ENCODE measurements around the gene CKAP2L. TPM values are rescaled to one million over a fixed set of nuclear protein-coding genes. Genes with fewer than 3 reads are reported as not detected.

CKAP2L gene
- total and polyA plus RNA-seq, 9 of the 15 experiments (the other 6 are each of a cell fraction or from before 2014, with no cell fraction given), result 10.4 to 21.9 (median 14.2) TPM

GRCh38 chr2:112694182-112694581 is 70.2 kb downstream of the CKAP2L start:
- Histone ChIP-seq H4K20me1 (replicated peaks; ENCODE audit: control insufficient read depth, insufficient read depth, low read length) (no peaks in the 10 kb centered on the region), H3K4me1 (replicated peaks in 1 of 2; ENCODE audit: control insufficient read depth in 2 of 2, insufficient read depth in 2 of 2, low read length in 2 of 2) (peaks cover 29 to 31% of the 10 kb centered on the region in 2 experiments), H3K4me3 (no peak overlapping the region), H2AFZ (ENCODE audit: low read depth, low read length) (no peak overlapping the region), H3K27ac (ENCODE audit: extremely low read depth, low read depth, low read length) (no peak overlapping the region), H3K4me2 (ENCODE audit: insufficient read depth, low read length) (no peak overlapping the region), H3K36me3 (ENCODE audit: control insufficient read depth, insufficient read depth, low read length) (no peaks in the 10 kb centered on the region), H3K9me1 (ENCODE audit: control insufficient read depth, insufficient read depth, low read length) (no peaks in the 10 kb centered on the region), H3K27me3 (ENCODE audit: control insufficient read depth in 2 of 2, insufficient read depth in 2 of 2, low read length in 2 of 2) (no peaks in the 10 kb centered on the region), H3K9me3 (replicated peaks; ENCODE audit: control insufficient read depth, insufficient read depth, low read depth, low read length) (no peaks in the 10 kb centered on the region), H3K79me2 (ENCODE audit: control insufficient read depth, insufficient read depth, low read length) (no peaks in the 10 kb centered on the region), H3K9ac (ENCODE audit: insufficient read depth in 1 of 2, low read depth in 2 of 2, low read length in 2 of 2) (no peak overlapping the region)
- POLR2A ChIA-PET, result no interaction called here
- intact Hi-C loops (cut with micrococcal nuclease), result no loop called here
- BruUV-seq (replicated peaks), result no TSS peak
- no peak for TF ChIP-seq TOE1 (IDR thresholded peaks at IDR 0.05; ENCODE audit: borderline replicate concordance)
- TF ChIP-seq TOE1 (CRISPR knock-in tag; IDR thresholded peaks at IDR 0.05; ENCODE audit: borderline replicate concordance, low read depth), result no peak
- no peak for TF ChIP-seq NR2C2 (CRISPR knock-in tag; IDR thresholded peaks at IDR 0.05)
- TF ChIP-seq NR2C2 (tag; IDR thresholded peaks at IDR 0.05), result no peak
- no peak for TF ChIP-seq AFF4 (CRISPR knock-in tag; IDR thresholded peaks at IDR 0.05)
- TF ChIP-seq CEBPG (CRISPR knock-in tag; IDR thresholded peaks at IDR 0.05), result no peak
- TF ChIP-seq CEBPG (tag; conservative IDR thresholded peaks at IDR 0.05 in 1 of 2, IDR thresholded peaks at IDR 0.05 in 1 of 2), result no peak
- TF ChIP-seq ZNF263 (CRISPR knock-in tag; IDR thresholded peaks at IDR 0.05; ENCODE audit: borderline replicate concordance), result no peak
- no peak for TF ChIP-seq PRMT5 (CRISPR knock-in tag; IDR thresholded peaks at IDR 0.05)
- no peak for TF ChIP-seq NR2F6 (CRISPR knock-in tag; IDR thresholded peaks at IDR 0.05)
- TF ChIP-seq MLLT1 (IDR thresholded peaks at IDR 0.05), result no peak
- TF ChIP-seq NFRKB (IDR thresholded peaks at IDR 0.05; ENCODE audit: low read depth), result no peak
- no peak for TF ChIP-seq SIN3B (IDR thresholded peaks at IDR 0.05; ENCODE audit: low read depth)
- FAIRE-seq (no peak), ATAC-seq (no peak), DNase-seq (ENCODE audit: extremely low read depth in 1 of 4, low spot score in 3 of 4) (no peak)
- WGBS (ENCODE audit: insufficient coverage, low coverage, missing lambda C conversion rate), result 88% methylated on average over 12 of the region's 12 CpGs
- in situ Hi-C loops (cut with MboI), result no loop called here
- CTCF ChIA-PET (ENCODE audit: low intra/inter-chr PET ratio), result no interaction called here
